Astrocyte of the cerebellum (primary cell): Measurements from ENCODE around the gene TSKU.
"Not testable (repeated sequence)": the region's sequence is repeated elsewhere in the genome, so short reads cannot be mapped to it uniquely, and the experiment has no call there.

ENCODE experiments used
- DNase-seq: peaks from one replicate; pipeline ENCODE4 v3.0.0-alpha.2; 2011; ENCODE audit warnings: low read depth
- H3K4me3 ChIP-seq: 2 replicates; pipeline ENCODE4 v1.5.1; 2011; ENCODE audit warnings: mild to moderate bottlenecking, low read depth, low read length, moderate library complexity
- CTCF ChIP-seq: IDR thresholded peaks from 2 replicates; pipeline ENCODE4 v1.5.1; 2012; ENCODE audit warnings: low read length, low read depth, moderate library complexity, mild to moderate bottlenecking; ENCODE audit errors: missing control alignments
- in situ Hi-C: cut with HindIII; loops from 2 replicates; pipeline ENCODE4 v1.10.0; 2017; ENCODE audit warnings: low sequenced_read_pairs

Gene TSKU

GRCh38 chr11:76787911-76788596 lies 4.9 kb downstream of the TSKU start:
- in situ Hi-C loops, result no loop called here
- DNase-seq, result no peak
- H3K4me3 ChIP-seq, result no peak overlapping the region
- no peak for TF ChIP-seq CTCF

- in situ Hi-C loops, result no loop called here
- TF ChIP-seq CTCF, result no peak
- no peak overlapping the region for H3K4me3 ChIP-seq
- no peak for DNase-seq
Measured at GRCh38 chr11:76788661-76789442, 5.7 kb downstream of the TSKU start.

- no peak for TF ChIP-seq CTCF
- in situ Hi-C loops, result no loop called here
- H3K4me3 ChIP-seq, result no peak overlapping the region
- no peak for DNase-seq
Measured at GRCh38 chr11:76789443-76789719, 6.2 kb downstream of the TSKU start.

GRCh38 chr11:76790251-76790650 lies 7.1 kb downstream of the TSKU start:
- in situ Hi-C loops, result no loop called here
- TF ChIP-seq CTCF, result no peak
- no peak for DNase-seq
- no peak overlapping the region for H3K4me3 ChIP-seq

GRCh38 chr11:76791002-76791770 lies 8.0 kb downstream of the TSKU start:
- H3K4me3 ChIP-seq, DNase-seq, in situ Hi-C loops: not testable (repeated sequence)

- in situ Hi-C loops, result no loop called here
- TF ChIP-seq CTCF, result no peak
- DNase-seq, result no peak
- H3K4me3 ChIP-seq, result no peak overlapping the region
Measured at GRCh38 chr11:76791861-76792260, 8.7 kb downstream of the TSKU start.
